Liver (tissue), 9 donors: ENCODE results near the gene LBHD1. TPM values are rescaled to one million over a fixed set of nuclear protein-coding genes. Genes with fewer than 3 reads are reported as not detected.

Experiments used
- DNase-seq: peaks from one replicate; pipeline ENCODE4 v3.0.0-alpha.2; 2017; ENCODE audit warnings: low spot score
- H3K27ac ChIP-seq, 2 donors: one replicate each; pipeline ENCODE4 v1.7.0; 2013; ENCODE audit warnings: inconsistent platforms in 2 of 2, low read length in 2 of 2, control low read depth in 1 of 2, low read depth in 1 of 2, mild to moderate bottlenecking in 1 of 2
- H3K27me3 ChIP-seq, 4 donors: one replicate each; pipeline versions ENCODE4 v1.6.1 to v1.7.0; 2013; ENCODE audit warnings: low read length in 3 of 4, inconsistent platforms in 1 of 4, mild to moderate bottlenecking in 1 of 4, moderate library complexity in 1 of 4; ENCODE audit not compliant: control insufficient read depth in 4 of 4, insufficient read depth in 4 of 4
- H3K36me3 ChIP-seq, 4 donors: one replicate each; pipeline versions ENCODE4 v1.6.1 to v1.7.0; 2013; ENCODE audit warnings: low read length in 3 of 4, mild to moderate bottlenecking in 3 of 4, low read depth in 1 of 4, moderate library complexity in 1 of 4; ENCODE audit not compliant: control insufficient read depth in 4 of 4, insufficient read depth in 3 of 4
- H3K4me1 ChIP-seq, 4 donors: one replicate each; pipeline versions ENCODE4 v1.6.1 to v1.7.0; 2013; ENCODE audit warnings: low read length in 3 of 4, mild to moderate bottlenecking in 3 of 4, moderate library complexity in 1 of 4; ENCODE audit not compliant: control insufficient read depth in 4 of 4, insufficient read depth in 4 of 4
- H3K4me3 ChIP-seq, 3 donors: one replicate each; pipeline versions ENCODE4 v1.6.1 to v1.7.0; 2013; ENCODE audit warnings: low read length in 3 of 3, control low read depth in 1 of 3, low read depth in 1 of 3, mild to moderate bottlenecking in 1 of 3
- H3K9ac ChIP-seq, 2 donors: one replicate each; pipeline ENCODE4 v1.7.0; 2013; ENCODE audit warnings: low read length in 2 of 2, mild to moderate bottlenecking in 2 of 2, moderate library complexity in 2 of 2, control low read depth in 1 of 2, low read depth in 1 of 2
- H3K9me3 ChIP-seq, 4 donors: one replicate each; pipeline versions ENCODE4 v1.6.1 to v1.7.0; 2013; ENCODE audit warnings: low read length in 3 of 4; ENCODE audit not compliant: control insufficient read depth in 4 of 4
- ATF3 ChIP-seq: IDR thresholded peaks from 2 replicates; pipeline ENCODE4 v1.6.1; 2016; ENCODE audit warnings: antibody characterized with exemption
- CTCF ChIP-seq: fragments of 150-350 bp; IDR thresholded peaks from 2 replicates; pipeline ENCODE4 v1.5.1; 2017; ENCODE audit warnings: improper control_type of control experiment, low read depth, low read length; ENCODE audit not compliant: missing input control
- EGR1 ChIP-seq, 2 donors: IDR thresholded peaks; 2 replicates each; pipeline ENCODE4 v1.6.1; 2016 to 2018; ENCODE audit warnings: antibody characterized with exemption in 2 of 2, low read depth in 2 of 2
- FOXA1 ChIP-seq: IDR thresholded peaks from 2 replicates; pipeline ENCODE4 v1.6.1; 2016; ENCODE audit warnings: antibody characterized with exemption
- FOXA2 ChIP-seq: IDR thresholded peaks from 2 replicates; pipeline ENCODE4 v1.6.1; 2016; ENCODE audit warnings: antibody characterized with exemption
- GABPA ChIP-seq, 2 donors: IDR thresholded peaks in 1 of 2; conservative IDR thresholded peaks in 1 of 2; 2 replicates each; pipeline ENCODE4 v1.6.1; 2016; ENCODE audit warnings: antibody characterized with exemption in 2 of 2, mild to moderate bottlenecking in 1 of 2, moderate library complexity in 1 of 2
- HNF4A ChIP-seq, 2 donors: conservative IDR thresholded peaks; 2 replicates each; pipeline ENCODE4 v1.6.1; 2016; ENCODE audit warnings: antibody characterized with exemption in 2 of 2, mild to moderate bottlenecking in 2 of 2
- HNF4G ChIP-seq: IDR thresholded peaks from 2 replicates; pipeline ENCODE4 v1.6.1; 2016; ENCODE audit warnings: antibody characterized with exemption
- JUND ChIP-seq, 2 donors: IDR thresholded peaks; 2 replicates each; pipeline ENCODE4 v1.6.1; 2016; ENCODE audit warnings: antibody characterized with exemption in 2 of 2
- MAX ChIP-seq: IDR thresholded peaks from 2 replicates; pipeline ENCODE4 v1.6.1; 2016; ENCODE audit warnings: antibody characterized with exemption
- NR2F2 ChIP-seq: IDR thresholded peaks from 2 replicates; pipeline ENCODE4 v1.6.1; 2016; ENCODE audit warnings: antibody characterized with exemption
- RAD21 ChIP-seq, 2 donors: IDR thresholded peaks; 2 replicates each; pipeline ENCODE4 v1.6.1; 2016; ENCODE audit warnings: antibody characterized with exemption in 2 of 2, mild to moderate bottlenecking in 2 of 2
- REST ChIP-seq: IDR thresholded peaks from 2 replicates; pipeline ENCODE4 v1.6.1; 2016; ENCODE audit warnings: antibody characterized with exemption, mild to moderate bottlenecking
- RXRA ChIP-seq, 2 donors: IDR thresholded peaks; 2 replicates each; pipeline ENCODE4 v1.6.1; 2017 to 2018; ENCODE audit warnings: antibody characterized with exemption in 2 of 2, mild to moderate bottlenecking in 1 of 2
- SP1 ChIP-seq: IDR thresholded peaks from 2 replicates; pipeline ENCODE4 v1.6.1; 2018; ENCODE audit warnings: antibody characterized with exemption, mild to moderate bottlenecking
- TAF1 ChIP-seq: conservative IDR thresholded peaks from 2 replicates; pipeline ENCODE4 v1.6.1; 2016; ENCODE audit warnings: antibody characterized with exemption, mild to moderate bottlenecking
- YY1 ChIP-seq: IDR thresholded peaks from 2 replicates; pipeline ENCODE4 v1.6.1; 2016; ENCODE audit warnings: antibody characterized with exemption, mild to moderate bottlenecking
- ZBTB33 ChIP-seq: IDR thresholded peaks from 2 replicates; pipeline ENCODE4 v1.6.1; 2016; ENCODE audit warnings: antibody characterized with exemption
- WGBS: extraction: QIAGEN DNeasy Blood & Tissue Kit; methylation state at CpG from one replicate; pipeline ENCODE4 v1.1.7; 2013; 5-methylcytosine and 5-hydroxymethylcytosine counted together
- polyA plus RNA-seq, 2 donors: library from polyadenylated mRNA; stranded (reverse) in 1 of 2; unstranded in 1 of 2; fragments of 200-250 nt in 1 of 2; fragments of >200 nt in 1 of 2; fragmentation: Nextera tagmentation in 1 of 2; extraction: Ambion mirVana in 1 of 2; gene quantifications; one replicate each; pipeline versions ENCODE4 v1.2.1 to v1.2.3, GENCODE V29; 2013 to 2015
- total RNA-seq, 2 donors: library from RNA; depleted of rRNA; stranded (reverse); fragments of >200 nt; gene quantifications; one replicate each; pipeline ENCODE4 v1.2.3, GENCODE V29; 2014
- donor health status: healthy.
- donor health status: healthy.
- donor health status: healthy.
- donor health status: healthy.
- donor health status: healthy.

LBHD1 gene
- total and polyA plus RNA-seq, 4 donors = 1.6 to 4.4 (median 3.4) TPM

- DNase-seq = peak; percentile 98
- H3K4me3 ChIP-seq = peak overlapping the region; percentile 66 to 85 (median 83)
- 5% methylated on average over 73 of the region's 73 CpGs for WGBS
- H3K27me3 ChIP-seq = no peaks in the 10 kb centered on the region
- H3K27ac ChIP-seq = peak overlapping the region; percentile 79 to 80
- H3K9ac ChIP-seq = peak overlapping the region; percentile 27 to 52
- peaks cover 12 to 41% (median 34%) of the 10 kb centered on the region in 4 donors for H3K4me1 ChIP-seq
- peaks cover 0 to 3% (median 1%) of the 10 kb centered on the region in 4 donors for H3K36me3 ChIP-seq
- peak; percentile 15 for TF ChIP-seq SP1
- peak; percentile 50 to 88 for TF ChIP-seq GABPA (IDR thresholded peaks at IDR 0.05 in 1 of 2, conservative IDR thresholded peaks at IDR 0.05 in 1 of 2)
- TF ChIP-seq RXRA (IDR thresholded peaks at IDR 0.05) = no peak
- no peak for TF ChIP-seq NR2F2
- peak in 1 of 2 donors; percentile 9 for TF ChIP-seq RAD21 (IDR thresholded peaks at IDR 0.05)
- peak; percentile 66 for TF ChIP-seq YY1
- TF ChIP-seq REST = peak; percentile 12
- H3K9me3 ChIP-seq = no peaks in the 10 kb centered on the region
These were observed 34.1 kb upstream of the LBHD1 start for GRCh38 chr11:62705880-62706849.

GRCh38 chr11:62705413-62705812, 33.3 kb upstream of the LBHD1 start:
- Histone ChIP-seq H3K36me3 (peaks cover 0 to 3% (median 0%) of the 10 kb centered on the region in 4 donors), H3K27me3 (no peaks in the 10 kb centered on the region), H3K9me3 (no peaks in the 10 kb centered on the region), H3K4me1 (peaks cover 12 to 36% (median 30%) of the 10 kb centered on the region in 4 donors), H3K9ac (peak overlapping the region; percentile 27 to 52), H3K27ac (peak overlapping the region; percentile 71 to 73), H3K4me3 (peak overlapping the region in 2 of 3 donors; percentile 66 to 83)
- TF ChIP-seq REST (no peak), HNF4A (conservative IDR thresholded peaks at IDR 0.05) (no peak), SP1 (no peak), HNF4G (no peak), YY1 (no peak), GABPA (IDR thresholded peaks at IDR 0.05 in 1 of 2, conservative IDR thresholded peaks at IDR 0.05 in 1 of 2) (no peak), EGR1 (IDR thresholded peaks at IDR 0.05; ENCODE audit: low read depth in 2 of 2) (no peak), CTCF (no peak), RAD21 (IDR thresholded peaks at IDR 0.05) (no peak), RXRA (IDR thresholded peaks at IDR 0.05) (no peak), ZBTB33 (no peak), FOXA1 (no peak), TAF1 (no peak), FOXA2 (no peak), MAX (no peak), NR2F2 (no peak), ATF3 (no peak), JUND (IDR thresholded peaks at IDR 0.05) (no peak)
- WGBS = 60% methylated on average over 7 of the region's 7 CpGs
- no peak for DNase-seq
